ENCODE data around the gene GMIP. TPM values are rescaled to one million over a fixed set of nuclear protein-coding genes. Genes with fewer than 3 reads are reported as not detected.

The GMIP gene
- total and polyA plus RNA-seq, 9 donors = 3.3 to 6.9 (median 4.4) TPM

- no peaks in the 10 kb centered on the region for H3K36me3 ChIP-seq
- no peaks in the 10 kb centered on the region for H3K4me1 ChIP-seq (ENCODE audit: insufficient read depth)
- no peaks in the 10 kb centered on the region for H3K9me3 ChIP-seq
- H3K27me3 ChIP-seq = no peaks in the 10 kb centered on the region
- TF ChIP-seq CTCF (IDR thresholded peaks at IDR 0.05) = no peak
- TF ChIP-seq EP300 (IDR thresholded peaks at IDR 0.05) = no peak
- no peak for TF ChIP-seq POLR2A (IDR thresholded peaks at IDR 0.05)
- intact Hi-C loops (cut with DNase I) = no loop called here
- 89 to 93% (median 89%) methylated on average over 22 of the region's 22 CpGs for WGBS, 3 donors
- H3K4me3 ChIP-seq = no peak overlapping the region
- H3K27ac ChIP-seq = no peak overlapping the region
- DNase-seq = peak in 1 of 5 donors; percentile 15
These were observed 11.7 kb upstream of the GMIP start for GRCh38 chr19:19655051-19655594.

GRCh38 chr19:19654441-19654840 lies 11.0 kb upstream of the GMIP start:
- DNase-seq = no peak
- H3K4me1 ChIP-seq (ENCODE audit: insufficient read depth) = no peaks in the 10 kb centered on the region
- no peaks in the 10 kb centered on the region for H3K9me3 ChIP-seq
- H3K36me3 ChIP-seq = no peaks in the 10 kb centered on the region
- no peak for TF ChIP-seq CTCF (IDR thresholded peaks at IDR 0.05)
- no peak for TF ChIP-seq EP300 (IDR thresholded peaks at IDR 0.05)
- TF ChIP-seq POLR2A (IDR thresholded peaks at IDR 0.05) = no peak
- intact Hi-C loops (cut with DNase I) = no loop called here
- no peaks in the 10 kb centered on the region for H3K27me3 ChIP-seq
- H3K27ac ChIP-seq = no peak overlapping the region
- WGBS, 3 donors = 70 to 82% (median 78%) methylated on average over 13 to 15 of the region's 15 CpGs
- no peak overlapping the region for H3K4me3 ChIP-seq

- no peak overlapping the region for H3K4me3 ChIP-seq
- H3K4me1 ChIP-seq (ENCODE audit: insufficient read depth) = no peaks in the 10 kb centered on the region
- H3K27me3 ChIP-seq = no peaks in the 10 kb centered on the region
- whole genome bisulfite sequencing, 3 donors = 92 to 93% (median 92%) methylated on average over 23 of the region's 23 CpGs
- H3K36me3 ChIP-seq = no peaks in the 10 kb centered on the region
- no peak for DNase-seq
- TF ChIP-seq POLR2A (IDR thresholded peaks at IDR 0.05) = no peak
- no peak for TF ChIP-seq CTCF (IDR thresholded peaks at IDR 0.05)
- no peak for TF ChIP-seq EP300 (IDR thresholded peaks at IDR 0.05)
- H3K9me3 ChIP-seq = no peaks in the 10 kb centered on the region
- no peak overlapping the region for H3K27ac ChIP-seq
- intact Hi-C loops (cut with DNase I) = no loop called here
These were observed 10.2 kb upstream of the GMIP start for GRCh38 chr19:19653597-19654147.

GRCh38 chr19:19652482-19653295 lies 9.2 kb upstream of the GMIP start:
- Histone ChIP-seq H3K27me3 (no peaks in the 10 kb centered on the region), H3K9me3 (no peaks in the 10 kb centered on the region), H3K4me1 (ENCODE audit: insufficient read depth) (no peaks in the 10 kb centered on the region), H3K4me3 (no peak overlapping the region), H3K27ac (no peak overlapping the region), H3K36me3 (no peaks in the 10 kb centered on the region)
- TF ChIP-seq CTCF (IDR thresholded peaks at IDR 0.05) (no peak), POLR2A (IDR thresholded peaks at IDR 0.05) (no peak), EP300 (IDR thresholded peaks at IDR 0.05) (no peak)
- intact Hi-C loops (cut with DNase I) = no loop called here
- WGBS, 3 donors = 87 to 93% (median 88%) methylated on average over 24 of the region's 24 CpGs
- DNase-seq = no peak
